ENCODE data around the gene SNAPC2. TPM values are rescaled to one million over a fixed set of nuclear protein-coding genes. Genes with fewer than 3 reads are reported as not detected.

SNAPC2 gene
- 188 TPM for polyA plus RNA-seq (2012; ENCODE audit: insufficient read length, low read depth)

GRCh38 chr19:7919610-7920518 lies at the start of gene SNAPC2:
Gene SNAPC2 (plus strand): TSS chr19:7920338. CDS start chr19:7920367, 29 bp downstream.
- peak; percentile 81 for TF ChIP-seq TAF1 (IDR thresholded peaks at IDR 0.05; ENCODE audit: borderline replicate concordance, insufficient read depth, low read length)
- no peak for TF ChIP-seq FOXP2 (optimal IDR thresholded peaks at IDR 0.05; ENCODE audit: borderline replicate concordance, extremely low read depth, extremely low read length, insufficient read depth)
- peak; percentile 91 for TF ChIP-seq POLR2AphosphoS5 (IDR thresholded peaks at IDR 0.05; ENCODE audit: low read depth, low read length)
- peak in 1 of 2 experiments; percentile 29; a peak in 1 of 4 replicates for TF ChIP-seq REST (IDR thresholded peaks at IDR 0.05; ENCODE audit: insufficient read depth in 1 of 2, low read depth in 2 of 2, low read length in 2 of 2)
- peak; percentile 25; the same call in 1 of the 2 replicates for TF ChIP-seq SIN3A (IDR thresholded peaks at IDR 0.05; ENCODE audit: borderline replicate concordance, insufficient read depth, low read length)

GRCh38 chr19:7870571-7871436 lies 49.3 kb upstream of the SNAPC2 start:
- TF ChIP-seq SIN3A (IDR thresholded peaks at IDR 0.05; ENCODE audit: borderline replicate concordance, insufficient read depth, low read length) (no peak), REST (IDR thresholded peaks at IDR 0.05; ENCODE audit: insufficient read depth in 1 of 2, low read depth in 2 of 2, low read length in 2 of 2) (no peak), FOXP2 (optimal IDR thresholded peaks at IDR 0.05; ENCODE audit: borderline replicate concordance, extremely low read depth, extremely low read length, insufficient read depth) (no peak), POLR2AphosphoS5 (IDR thresholded peaks at IDR 0.05; ENCODE audit: low read depth, low read length) (no peak), TAF1 (IDR thresholded peaks at IDR 0.05; ENCODE audit: borderline replicate concordance, insufficient read depth, low read length) (no peak)

GRCh38 chr19:7871437-7872305 lies 48.5 kb upstream of the SNAPC2 start:
- TF ChIP-seq FOXP2 (optimal IDR thresholded peaks at IDR 0.05; ENCODE audit: borderline replicate concordance, extremely low read depth, extremely low read length, insufficient read depth) = peak; percentile 37
- no peak for TF ChIP-seq TAF1 (IDR thresholded peaks at IDR 0.05; ENCODE audit: borderline replicate concordance, insufficient read depth, low read length)
- TF ChIP-seq SIN3A (IDR thresholded peaks at IDR 0.05; ENCODE audit: borderline replicate concordance, insufficient read depth, low read length) = peak; percentile 44; the same call in 1 of the 2 replicates
- TF ChIP-seq REST (IDR thresholded peaks at IDR 0.05; ENCODE audit: insufficient read depth in 1 of 2, low read depth in 2 of 2, low read length in 2 of 2) = no peak
- TF ChIP-seq POLR2AphosphoS5 (IDR thresholded peaks at IDR 0.05; ENCODE audit: low read depth, low read length) = no peak; the same call in 1 of the 2 replicates

Data from PFSK-1 (cell line).